HG03442 (cell line): ENCODE measurements around the gene RALGPS2.

Source experiments
- ATAC-seq: cut with Tn5 transposase; IDR thresholded peaks from one replicate; pipeline ENCODE4 v1.9.1; 2021; ENCODE audit warnings: mild to moderate bottlenecking, moderate library complexity; ENCODE audit not compliant: unreplicated experiment

Gene RALGPS2

GRCh38 chr1:178724728-178725465 lies at the start of gene RALGPS2:
TSS of gene RALGPS2 (plus strand) at chr1:178725244. CDS start at chr1:178776765, 51,521 bp downstream.
- ATAC-seq = peak; percentile 71

DNA sequence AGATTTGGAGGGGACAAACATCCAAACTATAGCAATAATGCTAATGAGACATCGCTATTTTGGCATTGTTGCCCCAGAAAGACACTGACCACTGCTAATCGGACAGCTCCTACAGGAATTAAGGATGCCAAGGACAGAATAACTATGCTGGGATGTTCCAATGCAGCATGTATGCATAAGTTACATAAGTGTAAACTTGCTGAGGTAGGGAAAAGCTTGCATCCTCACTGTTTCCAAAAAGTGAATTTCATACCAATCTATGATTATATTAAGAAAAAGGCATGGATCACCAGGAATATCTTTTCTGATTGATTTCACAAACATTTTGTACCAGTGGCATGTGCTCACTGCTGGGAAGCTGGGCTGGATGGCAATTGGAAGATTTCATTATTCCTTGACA lies 45.8 kb upstream of the RALGPS2 start:
- no peak for ATAC-seq

DNA sequence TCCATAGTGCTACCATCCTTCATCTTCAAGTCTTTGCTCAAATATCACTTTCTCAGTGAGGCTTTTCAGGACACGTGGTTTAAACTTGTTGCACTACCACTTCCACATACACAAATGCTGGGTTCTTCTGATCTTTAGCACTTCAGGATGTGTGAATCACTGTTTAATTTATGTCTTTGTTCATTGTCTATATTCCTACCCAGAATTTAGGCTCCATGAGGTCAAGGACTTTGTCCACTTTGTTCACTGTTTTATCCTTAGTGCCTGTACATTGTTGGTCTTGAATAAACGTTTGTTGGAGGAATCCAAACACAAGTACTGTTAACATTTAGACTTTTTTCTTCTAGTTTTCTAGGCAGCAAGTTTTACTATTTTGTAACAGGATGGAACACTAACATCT lies 42.6 kb upstream of the RALGPS2 start:
- ATAC-seq = no peak

- no peak for ATAC-seq
These were observed 42.2 kb upstream of the RALGPS2 start for GRCh38 chr1:178682886-178683285.

GRCh38 chr1:178683291-178683690 lies 41.8 kb upstream of the RALGPS2 start:
- no peak for ATAC-seq

- ATAC-seq = no peak
These were observed 40.9 kb upstream of the RALGPS2 start for GRCh38 chr1:178684111-178684510.

DNA sequence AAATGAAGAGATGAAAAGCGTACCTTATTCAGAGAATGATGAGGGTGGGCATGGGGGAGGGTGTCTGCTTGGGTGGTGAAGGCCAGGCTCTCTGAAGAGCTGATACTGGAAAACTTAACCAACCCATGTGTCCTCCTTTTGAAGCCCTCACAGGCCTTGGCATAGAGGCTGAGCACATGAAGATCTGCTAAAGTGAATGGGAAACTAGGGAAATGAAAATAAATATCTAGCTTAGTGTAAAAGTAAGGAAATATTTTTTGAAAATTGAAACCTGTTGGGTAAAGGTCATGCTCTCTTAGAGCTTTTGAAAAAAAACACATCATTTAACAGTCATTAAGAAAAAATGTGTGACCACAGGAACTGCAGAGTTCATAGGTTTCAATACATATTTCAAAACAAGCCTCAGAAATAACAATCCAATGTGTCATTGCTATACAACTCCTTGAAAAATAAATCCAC lies 40.5 kb upstream of the RALGPS2 start:
- ATAC-seq = peak; percentile 86

GRCh38 chr1:178686407-178686806 lies 38.6 kb upstream of the RALGPS2 start:
- no peak for ATAC-seq

DNA sequence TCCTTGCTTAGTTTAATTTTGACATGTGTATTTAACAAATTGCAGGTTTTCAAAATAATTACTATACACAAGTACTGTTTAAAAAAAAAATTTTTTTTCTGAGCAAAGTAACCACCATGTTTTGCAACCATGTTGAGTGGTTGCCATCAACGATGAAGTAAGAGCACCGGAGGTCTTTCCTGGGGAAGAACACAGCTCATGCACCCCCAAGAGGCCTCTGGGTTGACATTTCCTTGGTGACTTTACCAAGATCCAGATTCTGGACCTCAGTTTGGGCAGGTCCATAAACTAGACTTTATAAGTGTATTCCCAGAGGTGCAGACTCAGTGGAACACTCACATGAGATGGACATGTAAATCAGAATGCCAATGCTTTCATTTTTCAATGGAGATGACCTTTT lies 36.8 kb upstream of the RALGPS2 start:
- ATAC-seq = no peak

GRCh38 chr1:178689769-178690168 lies 35.3 kb upstream of the RALGPS2 start:
- no peak for ATAC-seq

DNA sequence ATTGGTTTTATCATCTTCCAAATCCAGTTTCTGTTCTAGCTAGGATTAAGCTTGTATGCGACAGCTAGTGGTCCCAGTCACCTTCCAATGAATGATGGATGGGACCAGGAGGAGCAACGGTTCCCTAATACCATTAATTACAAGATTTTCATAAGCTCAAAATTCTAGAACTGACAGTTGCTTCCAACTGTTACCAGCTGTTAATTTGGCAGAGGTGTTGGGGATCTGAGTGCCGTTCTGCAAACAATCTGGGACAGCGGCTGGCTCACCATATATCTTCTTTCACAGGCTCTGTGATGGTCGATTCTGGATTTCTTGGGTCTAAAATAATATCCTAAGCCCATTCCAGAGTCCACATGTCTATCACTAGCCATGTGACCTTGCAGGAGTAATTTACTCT lies 34.5 kb upstream of the RALGPS2 start:
- no peak for ATAC-seq

DNA sequence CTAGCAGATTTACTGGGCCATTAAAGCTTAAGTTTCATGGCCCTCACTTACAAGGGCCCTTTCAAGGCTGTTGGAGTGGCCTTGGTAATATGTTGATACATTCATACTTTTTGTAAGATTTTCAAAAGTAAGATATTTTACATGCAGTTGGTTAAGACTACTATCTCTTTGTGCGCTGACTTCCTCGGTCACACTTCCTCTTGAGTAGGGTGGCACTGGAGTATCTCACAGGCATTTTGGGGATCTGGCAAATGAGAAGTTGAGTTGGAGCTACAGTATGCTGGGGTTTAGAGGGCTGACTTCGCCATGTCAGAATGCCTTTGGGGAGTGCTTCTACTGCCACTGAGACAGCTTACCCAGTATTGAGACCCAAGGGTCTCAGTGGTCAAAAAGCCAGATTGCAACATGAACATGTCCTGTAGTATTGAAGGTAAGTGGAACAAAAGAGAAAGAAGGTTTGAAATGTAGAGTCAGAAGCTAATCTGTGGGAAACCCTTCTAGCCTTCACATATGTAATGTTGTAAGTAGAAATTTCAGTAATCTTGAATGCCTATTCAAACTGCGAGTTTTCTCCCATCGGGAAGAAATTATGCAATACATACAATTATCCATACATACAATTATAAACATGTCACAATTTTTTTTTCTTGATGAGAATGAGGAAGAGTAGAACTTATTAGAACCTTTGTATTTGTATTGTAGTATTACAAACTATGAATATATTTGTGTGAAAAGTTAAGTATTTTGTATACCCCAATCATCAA lies 32.3 kb upstream of the RALGPS2 start:
- ATAC-seq = no peak

GRCh38 chr1:178693366-178693765 lies 31.7 kb upstream of the RALGPS2 start:
- ATAC-seq = no peak

DNA sequence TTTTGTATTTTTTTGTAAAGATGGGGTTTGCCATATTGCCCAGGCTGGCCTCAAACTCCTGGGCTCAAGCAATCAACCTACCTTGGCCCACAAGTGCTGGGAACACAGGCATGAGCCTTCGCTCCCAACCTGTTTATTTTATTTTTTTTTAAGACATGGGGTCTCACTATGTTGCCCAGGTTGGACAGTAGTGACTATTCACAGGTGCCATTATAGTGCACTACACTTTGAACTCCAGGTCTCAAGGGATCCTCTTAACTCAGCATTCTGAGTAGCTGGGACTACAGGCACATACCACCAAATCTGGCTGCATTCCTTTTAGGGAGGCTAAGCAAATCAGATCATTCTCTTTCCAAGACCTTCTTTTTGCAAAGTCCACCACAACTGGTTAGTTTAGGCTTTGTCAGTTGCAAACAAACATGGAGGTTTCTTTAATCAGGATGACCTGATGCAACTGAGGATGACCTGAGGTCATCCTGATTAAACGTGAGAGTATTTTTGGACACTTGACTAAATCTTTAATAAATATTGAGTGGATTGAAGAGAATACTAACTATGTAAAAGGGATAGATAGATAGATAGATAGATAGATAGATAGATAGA lies 30.0 kb upstream of the RALGPS2 start:
- ATAC-seq = no peak

- no peak for ATAC-seq
These were observed 22.9 kb upstream of the RALGPS2 start for GRCh38 chr1:178702146-178702545.

DNA sequence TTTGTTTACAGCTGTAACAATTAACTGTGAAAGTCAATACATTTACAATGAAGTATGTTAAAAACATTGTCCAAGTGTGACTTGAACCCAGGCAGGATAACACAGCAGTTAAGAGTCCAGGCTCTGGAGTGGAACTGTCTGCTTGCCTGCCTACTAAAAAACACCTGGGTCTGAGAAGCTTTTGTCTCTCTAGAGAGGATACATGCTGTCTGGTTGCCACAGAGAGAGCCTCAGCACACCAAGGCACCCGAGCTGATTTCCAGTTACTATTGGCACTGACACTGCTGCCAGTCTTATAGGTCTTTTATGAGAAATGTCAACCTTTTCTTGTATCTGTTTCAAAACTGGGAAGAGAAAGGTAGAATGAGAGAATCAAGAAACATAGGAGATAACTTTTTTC lies 20.2 kb upstream of the RALGPS2 start:
- no peak for ATAC-seq

GRCh38 chr1:178706432-178706831 lies 18.6 kb upstream of the RALGPS2 start:
- ATAC-seq = no peak

DNA sequence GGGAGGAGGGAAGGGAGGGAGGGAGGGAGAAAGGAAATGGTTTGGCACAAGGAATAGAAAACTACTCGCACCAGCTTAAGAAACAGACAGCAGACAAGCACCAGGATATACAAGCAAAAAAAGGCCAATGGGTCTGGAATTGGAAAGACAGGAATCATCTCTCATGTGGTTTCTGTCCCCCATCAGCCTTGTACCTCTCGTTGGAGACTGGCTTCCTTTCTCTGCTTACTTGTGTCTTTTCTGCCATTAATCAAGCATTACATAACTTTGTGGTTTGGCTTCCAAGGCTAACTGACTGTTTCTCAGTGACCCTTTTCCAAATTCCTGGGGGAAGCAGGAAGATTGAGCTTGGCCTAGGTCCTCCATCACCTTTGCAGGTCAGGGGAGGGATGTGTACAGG lies 11.8 kb upstream of the RALGPS2 start:
- no peak for ATAC-seq

DNA sequence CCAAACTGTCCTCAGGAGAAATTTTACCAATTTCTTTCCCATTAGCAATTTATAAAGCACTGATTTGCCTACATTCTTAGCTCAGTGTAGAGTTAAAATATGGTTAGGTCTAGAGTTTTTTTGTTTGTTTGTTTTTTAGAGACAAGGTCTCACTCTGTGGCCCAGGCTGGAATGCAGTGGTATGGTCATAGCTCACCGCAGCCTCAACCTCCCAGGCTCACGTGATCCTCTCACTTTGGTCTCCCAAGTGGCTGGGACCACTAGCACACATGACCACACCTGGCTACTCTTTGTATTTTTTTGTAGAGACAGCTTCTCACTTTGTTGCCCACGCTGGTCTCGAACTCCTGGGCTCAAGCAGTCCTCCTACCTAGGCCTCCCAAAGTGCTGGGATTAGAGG lies 10.6 kb upstream of the RALGPS2 start:
- no peak for ATAC-seq

- ATAC-seq = no peak
These were observed 8.9 kb upstream of the RALGPS2 start for GRCh38 chr1:178716111-178716510.

DNA sequence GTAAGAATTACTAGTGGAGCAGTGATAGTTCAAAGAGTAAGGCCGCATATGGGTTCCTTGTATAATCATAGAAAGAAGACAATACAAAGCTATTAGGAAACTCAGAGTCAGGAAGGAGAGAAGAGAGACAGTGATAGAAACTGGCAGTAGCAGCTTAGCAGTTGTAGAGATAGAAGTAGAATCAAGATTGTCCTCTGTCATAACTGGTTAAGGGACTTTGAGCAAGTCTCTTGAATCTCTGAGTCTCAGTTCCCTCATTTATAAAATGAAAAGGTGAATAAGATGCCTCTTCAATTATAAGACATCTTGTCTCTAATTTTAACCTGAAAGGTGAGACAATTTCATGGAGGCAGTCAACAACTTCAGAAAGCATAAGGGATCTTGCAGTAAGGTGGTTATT lies 6.5 kb upstream of the RALGPS2 start:
- ATAC-seq = no peak

GRCh38 chr1:178723546-178723945 lies 1.5 kb upstream of the RALGPS2 start:
- ATAC-seq = no peak
